Stimulated activated CD4-positive, alpha-beta T cell treated with anti-CD3 and anti-CD28 coated beads, Interleukin-1b, Interleukin-23, amount 100 ng/mL, for 4 hours (primary cell): Measurements from ENCODE around the gene NFIB.

Experiments
- DNase-seq, 2 donors: peaks; one replicate each; pipeline ENCODE4 v3.0.0-alpha.2; 2020; ENCODE audit warnings: low read depth in 2 of 2

Gene NFIB

GRCh38 chr9:14188538-14188937, 125.4 kb downstream of the NFIB start:
- no peak for DNase-seq

GRCh38 chr9:14188011-14188410, 125.9 kb downstream of the NFIB start:
- DNase-seq: no peak

GRCh38 chr9:14186096-14186495, 127.8 kb downstream of the NFIB start:
- no peak for DNase-seq

- DNase-seq: no peak
Measured at GRCh38 chr9:14185016-14185415, 128.9 kb downstream of the NFIB start.

GRCh38 chr9:14183001-14183400, 130.9 kb downstream of the NFIB start:
- DNase-seq: no peak

- no peak for DNase-seq
Measured at GRCh38 chr9:14180960-14181537, 132.9 kb downstream of the NFIB start.

GRCh38 chr9:14180093-14180959, 133.6 kb downstream of the NFIB start:
- no peak for DNase-seq

- DNase-seq: no peak
Measured at GRCh38 chr9:14179449-14179848, 134.5 kb downstream of the NFIB start.

- DNase-seq: no peak
Measured at GRCh38 chr9:14175778-14176177, 138.2 kb downstream of the NFIB start.

GRCh38 chr9:14173713-14174112, 140.2 kb downstream of the NFIB start:
- DNase-seq: no peak

- DNase-seq: no peak
Measured at GRCh38 chr9:14170973-14171596, 142.9 kb downstream of the NFIB start.

GRCh38 chr9:14170392-14170931, 143.5 kb downstream of the NFIB start:
- DNase-seq: no peak

GRCh38 chr9:14168381-14168780, 145.6 kb downstream of the NFIB start:
- DNase-seq: no peak

- DNase-seq: no peak
Measured at GRCh38 chr9:14165376-14166035, 148.4 kb downstream of the NFIB start.

GRCh38 chr9:14164908-14165307, 149.0 kb downstream of the NFIB start:
- DNase-seq: no peak

GRCh38 chr9:14159440-14160216, 154.3 kb downstream of the NFIB start:
- DNase-seq: no peak

GRCh38 chr9:14158916-14159315, 155.0 kb downstream of the NFIB start:
- no peak for DNase-seq

GRCh38 chr9:14158136-14158813, 155.7 kb downstream of the NFIB start:
- no peak for DNase-seq

- no peak for DNase-seq
Measured at GRCh38 chr9:14157191-14157590, 156.8 kb downstream of the NFIB start.

- no peak for DNase-seq
Measured at GRCh38 chr9:14156046-14156445, 157.9 kb downstream of the NFIB start.

- no peak for DNase-seq
Measured at GRCh38 chr9:14155237-14155636, 158.7 kb downstream of the NFIB start.
